Measurements from ENCODE around the gene MAPK8IP1.

The MAPK8IP1 gene

DNA sequence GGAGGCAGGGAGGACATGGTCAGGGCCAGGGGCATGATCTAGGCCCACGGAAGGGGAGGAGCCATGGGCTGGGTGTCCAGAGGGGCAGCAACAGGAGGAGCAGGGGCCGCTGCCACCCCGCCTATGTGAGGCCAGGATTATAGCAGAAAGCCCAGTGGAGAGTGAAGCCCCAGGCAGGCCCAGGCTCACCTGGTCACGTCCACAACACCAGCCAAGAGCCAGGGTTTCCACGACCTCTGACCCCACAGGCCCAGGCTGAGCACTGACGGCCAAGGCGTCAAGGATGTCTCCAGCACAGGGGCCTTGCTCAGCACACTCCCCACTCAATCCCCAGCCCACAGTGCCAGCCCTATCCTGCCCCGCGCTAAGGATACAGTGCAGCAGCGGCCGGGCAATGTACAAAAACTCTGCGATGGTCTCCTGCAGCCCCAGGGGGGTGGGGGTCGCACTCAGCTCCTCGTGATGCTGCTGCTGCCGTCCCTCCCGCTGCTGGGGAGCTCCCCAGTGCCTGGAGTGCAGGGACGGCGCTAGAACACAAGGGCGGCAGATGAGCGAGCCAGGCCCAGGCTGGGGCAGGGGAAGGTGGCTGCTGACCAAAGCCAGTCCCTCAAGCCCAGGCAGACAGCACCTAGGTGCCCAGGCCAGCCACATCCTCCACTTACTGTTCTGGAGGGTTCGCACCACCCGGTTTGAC is 28.6 kb downstream of the MAPK8IP1 start:
- no peak for DNase-seq

DNA sequence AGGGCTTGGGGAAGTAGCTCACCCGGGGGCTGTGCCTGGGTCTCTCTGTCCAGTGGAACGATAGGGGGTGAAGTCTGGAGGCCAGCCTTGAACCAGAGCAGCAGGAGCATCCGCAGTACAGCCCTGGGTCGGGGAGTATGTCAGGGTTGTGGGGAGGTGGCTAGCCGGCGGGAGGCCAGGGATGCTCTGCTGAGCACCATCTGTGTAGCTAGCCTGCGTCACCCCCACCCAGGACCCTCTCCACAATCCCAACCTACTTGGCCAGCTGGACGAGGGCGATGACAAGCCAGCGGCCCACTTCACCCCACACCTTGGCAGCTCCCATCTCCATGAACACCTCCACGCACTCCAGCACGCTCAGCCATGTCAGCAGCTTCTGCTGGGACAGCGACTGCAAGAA is 30.0 kb downstream of the MAPK8IP1 start:
- DNase-seq: no peak

DNA sequence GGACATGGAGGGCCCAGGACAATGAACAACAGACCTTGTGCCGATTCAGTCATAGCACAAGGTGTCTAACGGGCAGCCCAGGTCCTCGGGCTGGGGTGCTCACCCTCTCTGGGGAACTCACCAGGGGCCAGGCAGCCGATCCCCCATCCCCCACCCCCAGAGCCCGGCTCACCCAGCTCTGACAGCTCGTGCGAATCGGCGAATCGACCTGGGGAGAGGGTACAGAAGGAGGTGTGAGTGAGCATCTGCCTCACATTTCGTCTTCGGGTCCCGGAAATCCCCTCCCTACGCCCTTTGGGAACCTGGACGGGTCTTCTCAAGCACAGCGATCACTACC is 31.8 kb downstream of the MAPK8IP1 start:
- DNase-seq: no peak

DNA sequence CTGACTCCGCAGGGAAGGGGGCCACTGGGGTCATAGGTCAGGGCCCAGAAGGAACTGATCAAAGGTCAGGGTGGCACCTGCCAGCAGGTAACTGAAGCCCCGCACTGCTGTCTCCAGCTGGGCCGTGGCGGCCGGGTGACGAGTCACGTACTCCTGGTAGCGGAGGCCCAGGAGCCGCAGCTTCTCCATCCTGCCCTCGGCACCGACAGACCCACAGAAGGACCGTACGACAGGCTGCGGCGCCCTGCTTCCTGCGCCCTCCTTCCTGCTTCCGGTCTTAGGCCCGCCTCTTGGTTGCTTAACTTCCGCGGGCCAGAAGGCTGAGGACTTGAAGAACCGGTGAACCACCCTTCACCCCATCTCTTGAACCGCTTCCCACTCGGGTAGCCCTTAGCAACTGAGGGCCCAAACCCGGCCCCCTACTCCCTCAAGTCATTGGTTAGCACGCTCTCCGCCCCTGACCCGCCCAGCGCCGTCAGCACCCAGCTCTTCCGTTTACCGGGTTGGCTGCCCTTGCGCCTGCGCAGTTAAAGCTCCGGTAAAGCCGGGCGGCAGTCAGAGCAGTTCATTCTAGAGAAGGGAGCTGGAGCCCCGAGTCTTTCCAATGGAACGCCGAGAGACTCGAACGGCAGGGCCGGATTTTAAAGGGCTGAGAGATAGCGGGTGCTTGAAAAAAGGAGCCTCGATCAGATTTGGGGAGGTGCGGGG is 32.3 kb downstream of the MAPK8IP1 start, which contains the start of gene PEX16:
TSS of gene PEX16 (minus strand) at position 255 of the 708 bp plus-strand sequence. CDS start at position 189, 66 bp downstream.
- peak; percentile 98 for DNase-seq

DNA sequence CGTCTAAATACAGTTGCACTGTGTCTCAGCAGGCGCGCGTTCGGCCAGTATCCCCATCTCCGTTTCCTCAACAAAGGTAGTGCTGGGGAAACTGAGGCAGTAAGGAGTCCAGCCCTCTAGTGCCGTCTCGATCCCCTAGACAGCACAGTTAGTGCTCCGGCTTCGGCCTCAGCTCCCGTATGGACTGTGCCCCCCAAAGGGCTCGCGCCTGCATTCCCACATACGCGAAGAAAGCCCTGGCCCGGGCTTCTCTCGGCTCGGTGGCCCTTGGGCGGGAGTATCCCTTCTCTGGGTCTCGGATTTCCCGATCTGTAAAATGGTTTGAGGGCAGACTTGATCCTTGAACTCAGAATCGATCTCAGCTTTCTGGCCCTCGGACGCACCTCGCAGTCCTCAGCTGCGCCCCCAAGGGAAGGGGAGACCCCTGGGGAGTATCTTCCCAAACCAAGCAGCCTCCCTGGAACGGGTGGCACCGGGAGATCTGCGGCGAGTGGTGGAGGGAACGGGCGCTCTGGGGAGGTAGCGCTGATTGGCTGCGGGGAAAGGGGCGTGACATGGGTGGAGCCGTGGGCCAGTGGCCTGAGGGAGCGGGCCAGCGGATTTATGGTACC is 33.0 kb downstream of the MAPK8IP1 start:
- DNase-seq: peak; percentile 68

DNA sequence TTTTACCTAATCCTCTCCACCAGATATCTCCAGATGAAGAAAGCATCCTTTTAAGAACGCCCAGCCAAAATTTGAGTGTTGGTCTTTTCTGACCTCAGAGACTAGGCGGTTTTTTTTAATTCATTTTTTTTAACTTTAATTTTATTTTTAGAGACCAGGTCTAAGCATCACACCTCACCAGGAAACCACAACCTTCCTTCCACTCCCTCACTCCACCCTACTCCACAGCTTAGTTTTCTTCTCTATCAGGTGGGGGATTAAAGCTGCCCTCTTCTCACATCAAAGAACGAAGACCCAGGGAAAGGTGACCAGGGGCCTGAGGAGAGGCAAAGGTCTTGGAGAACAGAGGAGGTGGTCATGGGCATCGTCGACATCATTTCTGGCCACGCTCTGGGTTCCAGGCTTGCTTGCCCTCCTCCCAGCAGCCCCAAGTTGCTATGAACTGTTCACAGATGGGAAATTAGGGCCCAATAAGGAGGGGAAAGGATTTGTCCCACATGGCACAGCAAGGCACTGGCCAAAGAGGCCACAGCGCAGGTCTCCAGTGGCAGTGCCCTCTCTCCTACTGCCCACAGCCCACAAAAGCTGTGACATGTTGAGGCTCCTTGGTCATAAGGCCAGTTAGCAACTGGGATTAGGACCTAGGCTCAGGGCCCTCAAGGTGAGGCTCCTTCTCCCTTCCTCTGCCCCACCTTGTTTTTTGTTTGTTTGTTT is 33.7 kb downstream of the MAPK8IP1 start:
- no peak for DNase-seq

DNA sequence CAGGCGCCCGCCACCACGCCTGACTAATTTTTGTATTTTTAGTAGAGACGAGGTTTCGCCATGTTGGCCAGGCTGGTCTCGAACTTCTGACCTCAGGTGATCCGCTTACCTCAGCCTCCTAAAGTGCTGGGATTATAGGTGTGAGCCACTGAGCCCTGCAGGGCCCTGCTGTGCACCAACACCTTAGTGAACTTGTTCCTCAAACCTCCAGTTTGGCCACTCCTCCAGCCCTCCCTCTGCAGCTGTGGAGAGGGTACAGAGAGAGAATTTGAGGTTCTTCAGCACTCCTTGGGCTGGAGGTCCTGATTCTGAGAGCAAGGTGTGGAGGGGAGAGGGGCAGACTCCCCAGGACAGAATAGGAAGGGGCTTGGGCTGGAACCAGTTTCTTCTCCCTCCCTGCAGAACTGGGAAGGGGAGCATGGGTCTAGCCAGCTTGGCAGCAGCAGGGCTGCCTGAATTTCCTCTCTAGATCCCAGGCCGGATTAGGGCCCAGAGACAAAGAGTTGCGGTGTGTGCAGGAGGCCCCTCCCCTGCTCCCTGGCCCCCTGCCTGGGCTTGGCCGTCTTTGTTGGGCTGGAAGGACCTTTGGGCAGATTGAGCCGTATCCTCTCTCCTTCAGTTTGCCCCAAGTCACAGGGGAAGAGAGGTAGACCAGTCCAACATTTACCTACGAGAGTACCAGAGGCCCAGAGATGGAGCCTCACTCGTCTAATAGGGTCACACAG is 34.5 kb downstream of the MAPK8IP1 start:
- DNase-seq: no peak

DNA sequence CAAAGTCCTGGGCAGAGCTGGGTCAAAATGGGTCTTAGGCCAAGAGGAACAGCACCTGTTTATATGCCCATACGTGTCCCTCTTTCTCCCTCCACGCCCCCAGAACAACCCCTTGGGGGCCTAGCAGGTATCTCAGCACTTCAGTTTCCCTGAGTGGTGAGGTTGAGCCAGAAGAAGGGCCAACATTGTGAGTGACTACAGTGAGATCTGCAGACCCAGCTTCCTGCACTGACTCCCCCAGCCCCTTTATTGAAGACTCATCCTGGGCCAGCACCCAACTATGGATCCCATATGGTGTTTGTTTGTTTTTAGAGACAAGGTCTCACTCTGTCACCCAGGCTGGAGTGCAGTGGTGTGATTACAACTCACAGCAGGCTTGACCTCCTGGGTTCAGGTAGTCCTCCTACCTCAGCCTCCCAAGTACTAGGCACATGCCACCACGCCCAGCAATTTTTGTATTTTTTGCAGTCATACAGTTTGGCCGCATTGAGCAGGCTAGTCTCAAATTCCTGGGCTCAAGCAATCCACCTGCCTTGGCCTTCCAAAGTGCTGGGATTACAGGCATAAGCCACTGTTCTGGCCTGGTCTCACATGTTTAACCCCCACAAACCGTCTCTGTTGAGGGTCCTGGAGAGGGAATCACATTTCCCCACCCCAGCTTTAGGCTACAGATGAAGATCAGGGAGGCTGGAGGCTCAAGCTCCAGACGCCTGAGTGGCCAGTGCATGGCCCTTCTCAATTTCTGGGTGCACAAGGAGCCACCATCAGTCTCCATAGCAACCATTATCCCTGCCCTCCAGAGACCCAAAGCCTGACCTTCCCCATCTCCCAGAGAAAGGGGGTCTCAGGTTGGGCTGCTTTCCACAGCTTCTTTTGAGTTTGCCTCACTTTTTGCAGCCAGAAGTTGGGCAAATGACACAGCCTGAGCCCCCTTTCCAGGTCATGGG is 35.4 kb downstream of the MAPK8IP1 start:
- DNase-seq: no peak

DNA sequence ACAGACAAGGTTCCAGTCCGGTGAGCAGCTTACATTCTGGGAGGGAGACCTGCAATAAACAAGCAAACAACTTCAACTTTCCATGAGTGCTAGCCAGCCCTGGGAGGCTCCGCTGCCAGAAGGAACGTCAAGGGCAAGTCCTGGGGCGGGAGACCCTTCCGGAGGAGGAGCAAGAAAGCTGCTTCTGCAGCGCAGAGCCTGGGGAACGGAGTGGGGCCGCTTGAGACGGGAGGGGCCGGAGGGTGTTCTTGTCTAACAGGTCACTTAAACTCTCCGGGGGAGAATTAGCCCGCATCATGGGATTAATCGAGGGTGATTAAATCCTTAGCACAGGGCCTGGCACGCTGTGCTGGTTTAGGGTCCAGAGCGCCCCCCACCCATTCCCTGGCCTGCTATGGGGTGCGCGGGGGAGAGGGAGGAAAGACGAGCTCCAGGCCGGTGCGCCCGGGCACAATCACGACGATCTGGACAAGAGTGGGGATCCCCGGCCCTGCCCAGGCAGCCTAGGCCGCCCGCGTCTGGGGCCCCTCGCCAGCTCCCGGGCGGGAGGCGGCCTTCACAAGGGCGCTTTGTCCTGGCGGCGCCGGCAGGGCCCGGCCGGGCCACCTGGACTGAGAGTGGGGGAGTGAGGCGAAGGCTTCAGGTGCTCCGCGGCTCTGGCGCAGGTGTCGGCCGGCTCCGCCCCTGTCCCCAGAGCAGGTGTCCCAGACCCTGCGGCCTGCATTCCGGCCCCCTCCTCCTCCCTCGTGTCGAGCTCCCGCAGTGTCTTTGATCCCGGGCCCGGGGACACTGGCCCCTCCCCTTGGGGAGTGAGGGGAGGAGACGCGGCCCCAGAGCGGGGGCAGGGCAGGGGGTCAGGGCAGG is 36.3 kb downstream of the MAPK8IP1 start:
- no peak for DNase-seq

DNA sequence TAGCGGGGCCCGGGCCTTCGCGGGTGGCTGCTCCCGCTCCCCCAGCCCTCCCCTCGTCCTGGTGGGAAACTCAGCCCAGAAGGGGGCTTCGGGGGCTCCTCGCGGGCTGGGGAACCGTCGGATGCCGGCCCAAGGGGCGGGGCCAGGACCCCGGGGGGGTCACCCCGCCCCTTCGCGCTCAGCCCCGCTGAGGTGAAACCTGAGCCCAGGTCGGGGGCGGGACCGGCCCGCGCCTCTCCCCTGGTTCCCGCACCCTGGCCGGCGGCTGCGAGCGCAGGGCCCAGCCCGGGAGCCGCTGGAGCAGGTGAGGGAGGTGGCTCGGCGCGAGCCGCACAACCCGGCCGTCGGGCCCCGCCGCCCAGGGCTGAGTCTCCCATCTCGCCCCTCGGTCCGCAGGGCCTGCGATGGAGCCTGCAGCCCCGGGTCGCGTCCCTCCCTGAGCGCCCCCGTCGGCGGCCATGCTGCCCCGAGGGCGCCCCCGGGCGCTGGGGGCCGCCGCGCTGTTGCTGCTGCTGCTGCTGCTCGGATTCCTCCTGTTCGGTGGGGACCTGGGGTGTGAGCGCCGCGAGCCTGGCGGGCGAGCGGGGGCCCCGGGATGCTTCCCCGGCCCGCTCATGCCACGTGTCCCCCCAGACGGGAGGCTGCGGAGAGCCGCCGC is 37.1 kb downstream of the MAPK8IP1 start, which contains the start of gene LARGE2:
TSS of gene LARGE2 (plus strand) at position 232 of the 658 bp plus-strand sequence. CDS start at position 459, 227 bp downstream.
- peak; percentile 29 for DNase-seq

DNA sequence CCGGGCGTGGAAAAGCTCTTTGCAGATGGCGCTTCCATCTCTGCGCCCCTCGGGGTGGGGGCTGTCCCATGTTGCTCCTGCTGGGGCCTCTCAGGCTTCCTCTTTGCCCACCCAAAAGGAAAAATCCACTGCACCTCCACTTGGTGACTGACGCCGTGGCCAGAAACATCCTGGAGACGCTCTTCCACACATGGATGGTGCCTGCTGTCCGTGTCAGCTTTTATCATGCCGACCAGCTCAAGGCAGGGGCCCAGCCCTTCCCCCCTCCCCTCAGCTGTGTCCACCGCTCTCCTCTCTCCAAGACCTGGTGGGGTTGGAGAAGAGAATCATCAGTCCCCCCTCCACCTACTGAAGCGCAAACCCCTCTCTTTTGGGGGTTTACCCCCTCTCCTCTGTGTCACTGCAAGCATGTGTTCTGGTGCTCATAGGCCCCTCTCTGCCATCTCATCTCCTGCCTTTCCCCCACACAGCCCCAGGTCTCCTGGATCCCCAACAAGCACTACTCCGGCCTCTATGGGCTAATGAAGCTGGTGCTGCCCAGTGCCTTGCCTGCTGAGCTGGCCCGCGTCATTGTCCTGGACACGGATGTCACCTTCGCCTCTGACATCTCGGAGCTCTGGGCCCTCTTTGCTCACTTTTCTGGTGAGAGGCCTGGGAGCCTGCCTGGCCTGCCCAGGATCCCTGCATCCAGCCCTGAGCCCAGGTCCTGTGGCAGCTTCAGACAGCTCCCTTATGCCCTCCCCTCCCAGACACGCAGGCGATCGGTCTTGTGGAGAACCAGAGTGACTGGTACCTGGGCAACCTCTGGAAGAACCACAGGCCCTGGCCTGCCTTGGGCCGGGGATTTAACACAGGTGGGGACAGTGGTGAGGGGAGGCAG is 38.8 kb downstream of the MAPK8IP1 start:
- DNase-seq: no peak

DNA sequence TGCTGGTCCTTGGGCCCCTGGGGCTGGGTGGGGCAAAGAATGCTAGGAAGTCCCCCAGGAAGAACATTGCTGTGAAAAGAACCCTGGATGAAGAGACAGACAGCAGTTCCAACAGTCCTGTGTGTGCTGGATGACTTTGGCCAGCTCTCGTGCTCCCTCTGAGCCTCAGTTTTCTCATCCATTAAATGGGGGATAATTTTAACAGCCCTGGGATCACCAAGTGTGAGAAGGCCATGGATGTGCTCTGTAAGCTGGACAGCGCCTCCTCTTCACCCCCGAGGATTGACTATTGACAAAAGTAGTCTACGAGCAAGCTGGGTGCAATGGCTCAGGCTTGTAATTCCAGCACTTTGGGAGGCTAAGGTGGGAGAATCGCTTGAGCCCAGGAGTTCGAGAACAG is 39.5 kb downstream of the MAPK8IP1 start:
- DNase-seq: no peak

DNA sequence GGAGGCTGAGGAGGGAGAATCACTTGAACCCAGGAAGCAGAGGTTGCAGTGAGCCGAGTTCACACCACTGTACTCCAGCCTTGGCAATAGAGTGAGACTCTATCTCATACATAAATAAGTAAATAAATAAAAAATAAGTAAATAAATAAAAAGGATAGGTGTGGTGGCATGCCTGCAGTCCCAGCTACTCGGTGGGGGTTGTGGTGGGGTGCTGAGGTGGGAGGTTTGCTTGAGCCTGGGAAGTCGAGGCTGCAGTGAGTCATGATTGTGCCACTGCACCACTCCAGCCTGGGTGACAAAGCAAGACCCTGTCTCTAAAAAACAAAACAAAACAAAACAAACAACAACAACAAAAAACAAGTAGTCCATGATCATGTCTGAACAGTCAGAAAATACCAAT is 40.1 kb downstream of the MAPK8IP1 start:
- DNase-seq: no peak

DNA sequence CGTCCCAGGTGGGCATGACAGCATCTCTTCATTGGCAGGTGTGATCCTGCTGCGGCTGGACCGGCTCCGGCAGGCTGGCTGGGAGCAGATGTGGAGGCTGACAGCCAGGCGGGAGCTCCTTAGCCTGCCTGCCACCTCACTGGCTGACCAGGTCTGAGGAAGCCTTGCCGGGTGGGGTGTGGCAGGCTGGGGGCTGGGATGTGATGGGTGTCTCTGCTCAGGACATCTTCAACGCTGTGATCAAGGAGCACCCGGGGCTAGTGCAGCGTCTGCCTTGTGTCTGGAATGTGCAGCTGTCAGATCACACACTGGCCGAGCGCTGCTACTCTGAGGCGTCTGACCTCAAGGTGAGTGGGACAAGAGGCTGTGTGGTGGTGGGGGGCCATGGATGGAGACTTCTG is 40.5 kb downstream of the MAPK8IP1 start:
- no peak for DNase-seq

DNA sequence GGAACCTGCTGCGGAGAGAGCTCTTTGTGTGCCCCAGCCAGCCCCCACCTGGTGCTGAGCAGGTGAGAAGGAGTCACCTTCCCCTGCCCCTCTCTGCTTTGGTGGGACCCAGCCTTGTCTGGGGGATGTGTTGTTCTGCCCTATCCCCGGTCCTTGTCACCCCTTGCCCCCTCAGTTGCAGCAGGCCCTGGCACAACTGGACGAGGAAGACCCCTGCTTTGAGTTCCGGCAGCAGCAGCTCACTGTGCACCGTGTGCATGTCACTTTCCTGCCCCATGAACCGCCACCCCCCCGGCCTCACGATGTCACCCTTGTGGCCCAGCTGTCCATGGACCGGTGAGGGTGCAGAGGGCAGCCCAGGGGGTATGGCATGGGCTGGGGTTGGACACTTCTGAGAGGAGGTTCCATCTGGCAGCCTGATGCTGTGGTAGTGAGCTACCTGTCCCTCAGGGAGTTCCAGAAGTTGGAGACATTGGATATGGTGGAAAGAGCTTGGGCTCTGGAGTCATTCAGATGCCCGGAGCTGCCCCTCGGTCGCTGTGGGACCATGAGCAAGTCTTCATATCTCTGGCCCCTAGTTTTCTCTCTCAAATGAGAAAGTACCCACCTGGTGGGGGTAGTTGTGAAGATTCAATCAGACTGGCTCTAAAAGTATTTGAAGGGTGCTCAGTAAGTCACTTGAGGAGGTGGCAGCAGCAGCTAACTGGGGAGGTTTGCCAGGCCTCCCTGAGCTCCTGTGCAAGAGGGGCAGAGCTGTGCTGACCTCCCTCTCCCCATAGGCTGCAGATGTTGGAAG is 41.3 kb downstream of the MAPK8IP1 start:
- no peak for DNase-seq

DNA sequence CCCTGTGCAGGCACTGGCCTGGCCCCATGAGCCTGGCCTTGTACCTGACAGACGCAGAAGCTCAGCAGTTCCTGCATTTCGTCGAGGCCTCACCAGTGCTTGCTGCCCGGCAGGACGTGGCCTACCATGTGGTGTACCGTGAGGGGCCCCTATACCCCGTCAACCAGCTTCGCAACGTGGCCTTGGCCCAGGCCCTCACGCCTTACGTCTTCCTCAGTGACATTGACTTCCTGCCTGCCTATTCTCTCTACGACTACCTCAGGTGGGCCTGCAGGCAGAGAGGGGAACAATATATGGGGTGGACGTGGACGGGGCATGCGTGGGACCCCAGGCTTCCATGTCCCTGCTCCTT is 41.9 kb downstream of the MAPK8IP1 start:
- no peak for DNase-seq

DNA sequence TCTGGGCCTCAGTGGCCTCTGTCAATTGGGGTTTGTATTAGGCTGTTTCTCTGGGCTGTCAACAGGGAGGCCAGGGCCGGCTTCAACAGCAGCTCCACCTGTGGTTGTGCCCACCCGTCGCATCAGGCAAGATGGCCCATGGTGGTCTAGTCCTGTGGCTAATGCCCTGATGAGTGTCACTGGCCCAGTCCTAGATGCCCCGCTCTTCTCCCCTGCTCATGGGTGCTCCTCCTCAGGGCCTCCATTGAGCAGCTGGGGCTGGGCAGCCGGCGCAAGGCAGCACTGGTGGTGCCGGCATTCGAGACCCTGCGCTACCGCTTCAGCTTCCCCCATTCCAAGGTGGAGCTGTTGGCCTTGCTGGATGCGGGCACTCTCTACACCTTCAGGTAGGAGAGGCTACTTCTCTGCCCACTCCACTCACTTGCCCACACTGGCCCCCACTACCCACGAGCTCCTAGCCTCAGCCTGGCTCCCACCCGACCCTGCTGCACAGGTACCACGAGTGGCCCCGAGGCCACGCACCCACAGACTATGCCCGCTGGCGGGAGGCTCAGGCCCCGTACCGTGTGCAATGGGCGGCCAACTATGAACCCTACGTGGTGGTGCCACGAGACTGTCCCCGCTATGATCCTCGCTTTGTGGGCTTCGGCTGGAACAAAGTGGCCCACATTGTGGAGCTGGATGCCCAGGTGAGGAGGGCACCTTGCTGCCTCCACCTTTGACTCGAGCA is 42.4 kb downstream of the MAPK8IP1 start:
- no peak for DNase-seq

Data from CD4-positive, alpha-beta T cell treated with Interleukin-17A for 1 hour (primary cell).